ENCODE measurements around the gene SYNPR. TPM values are rescaled to one million over a fixed set of nuclear protein-coding genes. Genes with fewer than 3 reads are reported as not detected.

The SYNPR gene
- total RNA-seq, 2 donors from 2014 or later = 2.7 to 8.3 TPM

- H3K9me3 ChIP-seq = no peaks in the 10 kb centered on the region
- H3K27ac ChIP-seq = no peak overlapping the region
- DNase-seq (ENCODE audit: low spot score) = no peak
- H3K4me1 ChIP-seq = no peaks in the 10 kb centered on the region
- no peak overlapping the region for H3K4me3 ChIP-seq
- no peaks in the 10 kb centered on the region for H3K27me3 ChIP-seq
- TF ChIP-seq, protein P1, sequence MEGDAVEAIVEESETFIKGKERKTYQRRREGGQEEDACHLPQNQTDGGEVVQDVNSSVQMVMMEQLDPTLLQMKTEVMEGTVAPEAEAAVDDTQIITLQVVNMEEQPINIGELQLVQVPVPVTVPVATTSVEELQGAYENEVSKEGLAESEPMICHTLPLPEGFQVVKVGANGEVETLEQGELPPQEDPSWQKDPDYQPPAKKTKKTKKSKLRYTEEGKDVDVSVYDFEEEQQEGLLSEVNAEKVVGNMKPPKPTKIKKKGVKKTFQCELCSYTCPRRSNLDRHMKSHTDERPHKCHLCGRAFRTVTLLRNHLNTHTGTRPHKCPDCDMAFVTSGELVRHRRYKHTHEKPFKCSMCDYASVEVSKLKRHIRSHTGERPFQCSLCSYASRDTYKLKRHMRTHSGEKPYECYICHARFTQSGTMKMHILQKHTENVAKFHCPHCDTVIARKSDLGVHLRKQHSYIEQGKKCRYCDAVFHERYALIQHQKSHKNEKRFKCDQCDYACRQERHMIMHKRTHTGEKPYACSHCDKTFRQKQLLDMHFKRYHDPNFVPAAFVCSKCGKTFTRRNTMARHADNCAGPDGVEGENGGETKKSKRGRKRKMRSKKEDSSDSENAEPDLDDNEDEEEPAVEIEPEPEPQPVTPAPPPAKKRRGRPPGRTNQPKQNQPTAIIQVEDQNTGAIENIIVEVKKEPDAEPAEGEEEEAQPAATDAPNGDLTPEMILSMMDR (IDR thresholded peaks at IDR 0.05) = no peak
- H3K36me3 ChIP-seq = no peaks in the 10 kb centered on the region
These were observed 172.7 kb downstream of the SYNPR start for GRCh38 chr3:63450634-63451363.

DNA sequence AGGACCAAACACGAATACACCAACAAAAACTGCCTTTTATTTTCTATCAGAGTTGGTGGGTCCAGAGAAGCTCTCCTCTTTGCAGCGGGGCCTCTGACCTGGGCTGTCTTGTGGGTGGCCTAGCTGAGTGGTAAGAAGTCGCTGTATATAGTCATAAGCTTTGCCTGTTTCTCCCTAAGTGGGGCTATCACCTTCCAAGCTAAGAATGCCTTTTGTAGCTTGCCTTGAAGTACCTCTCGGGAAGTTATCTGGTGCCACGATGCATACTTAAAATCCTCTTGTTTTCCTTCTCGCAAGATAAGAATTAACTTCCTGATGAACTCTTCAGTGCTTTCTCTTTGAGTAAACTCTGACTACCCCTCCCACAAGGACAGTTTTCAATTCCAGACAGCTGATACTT lies 178.8 kb downstream of the SYNPR start:
- Histone ChIP-seq H3K36me3 (no peaks in the 10 kb centered on the region), H3K27me3 (no peaks in the 10 kb centered on the region), H3K9me3 (no peaks in the 10 kb centered on the region), H3K4me1 (no peaks in the 10 kb centered on the region), H3K27ac (no peak overlapping the region), H3K4me3 (no peak overlapping the region)
- DNase-seq (ENCODE audit: low spot score) = no peak
- TF ChIP-seq, protein P1 (IDR thresholded peaks at IDR 0.05) = no peak

- no peaks in the 10 kb centered on the region for H3K36me3 ChIP-seq
- no peak for DNase-seq (ENCODE audit: low spot score)
- no peak overlapping the region for H3K4me3 ChIP-seq
- H3K9me3 ChIP-seq = no peaks in the 10 kb centered on the region
- no peak overlapping the region for H3K27ac ChIP-seq
- no peaks in the 10 kb centered on the region for H3K27me3 ChIP-seq
- no peaks in the 10 kb centered on the region for H3K4me1 ChIP-seq
- TF ChIP-seq, protein P1 (IDR thresholded peaks at IDR 0.05) = no peak
These were observed 180.3 kb downstream of the SYNPR start for GRCh38 chr3:63458405-63458804.

GRCh38 chr3:63462732-63463131 lies 184.6 kb downstream of the SYNPR start:
- no peaks in the 10 kb centered on the region for H3K9me3 ChIP-seq
- no peaks in the 10 kb centered on the region for H3K4me1 ChIP-seq
- no peak overlapping the region for H3K27ac ChIP-seq
- DNase-seq (ENCODE audit: low spot score) = no peak
- TF ChIP-seq, protein P1 (IDR thresholded peaks at IDR 0.05) = no peak
- no peaks in the 10 kb centered on the region for H3K36me3 ChIP-seq
- no peaks in the 10 kb centered on the region for H3K27me3 ChIP-seq
- H3K4me3 ChIP-seq = no peak overlapping the region

- Histone ChIP-seq H3K4me1 (no peaks in the 10 kb centered on the region), H3K27ac (no peak overlapping the region), H3K36me3 (no peaks in the 10 kb centered on the region), H3K4me3 (no peak overlapping the region), H3K9me3 (no peaks in the 10 kb centered on the region), H3K27me3 (no peaks in the 10 kb centered on the region)
- DNase-seq (ENCODE audit: low spot score) = no peak
- TF ChIP-seq, protein P1 (IDR thresholded peaks at IDR 0.05) = no peak
These were observed 189.3 kb downstream of the SYNPR start for GRCh38 chr3:63467392-63467791.

DNA sequence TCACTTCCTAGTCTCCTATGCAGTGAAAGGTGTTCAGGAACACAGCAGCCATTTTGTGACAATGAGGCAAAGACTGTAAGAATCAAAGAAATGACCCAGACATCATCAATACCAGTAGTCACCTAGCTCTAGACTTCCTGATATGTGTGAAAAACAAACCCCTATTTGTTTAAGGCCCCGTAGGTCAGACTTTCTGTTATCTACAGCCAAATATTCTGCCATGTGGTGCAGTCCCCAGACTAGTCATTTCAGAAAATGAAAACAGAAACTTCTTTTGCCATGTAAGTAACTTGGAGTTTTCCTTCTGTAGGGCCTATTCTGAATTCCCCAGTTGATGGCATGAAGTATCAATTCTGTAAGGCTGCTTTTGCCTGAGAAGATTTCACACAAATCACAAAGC lies 192.6 kb downstream of the SYNPR start:
- Histone ChIP-seq H3K27me3 (no peaks in the 10 kb centered on the region), H3K4me1 (no peaks in the 10 kb centered on the region), H3K9me3 (no peaks in the 10 kb centered on the region), H3K4me3 (no peak overlapping the region), H3K36me3 (no peaks in the 10 kb centered on the region), H3K27ac (no peak overlapping the region)
- TF ChIP-seq, protein P1 (IDR thresholded peaks at IDR 0.05) = no peak
- no peak for DNase-seq (ENCODE audit: low spot score)

All from right atrium auricular region (tissue), 2 donors.